Measurements from ENCODE around the gene SCRG1.
A peak's percentile ranks its signal among the peaks of the same experiment; 100 is the strongest.

The SCRG1 gene

GRCh38 chr4:173410079-173410478 lies 11.2 kb upstream of the SCRG1 start:
- no peak for DNase-seq

GRCh38 chr4:173405840-173406606 lies 7.1 kb upstream of the SCRG1 start:
- DNase-seq: no peak

- DNase-seq: no peak
Observed at GRCh38 chr4:173404296-173404865, 5.5 kb upstream of the SCRG1 start.

DNA sequence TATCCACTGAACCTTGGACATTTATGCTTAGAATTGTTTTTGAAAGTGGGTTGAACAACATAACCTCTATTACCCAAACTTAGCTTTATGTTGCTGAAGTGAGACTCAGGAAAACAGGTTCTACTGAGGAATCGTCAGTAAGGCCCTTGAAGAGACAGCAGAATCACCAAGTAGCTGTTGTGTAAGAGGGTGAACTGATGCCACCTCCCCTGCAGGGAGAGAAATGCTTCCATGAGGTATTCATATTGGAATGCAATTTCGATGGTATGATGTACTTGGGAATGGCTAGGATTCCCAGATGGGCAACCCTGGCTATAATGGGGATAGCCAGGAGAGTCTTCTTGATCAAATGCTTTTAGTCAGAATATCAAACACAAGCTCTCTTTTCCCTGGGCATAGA lies 4.1 kb upstream of the SCRG1 start:
- peak; percentile 53 for DNase-seq

DNA sequence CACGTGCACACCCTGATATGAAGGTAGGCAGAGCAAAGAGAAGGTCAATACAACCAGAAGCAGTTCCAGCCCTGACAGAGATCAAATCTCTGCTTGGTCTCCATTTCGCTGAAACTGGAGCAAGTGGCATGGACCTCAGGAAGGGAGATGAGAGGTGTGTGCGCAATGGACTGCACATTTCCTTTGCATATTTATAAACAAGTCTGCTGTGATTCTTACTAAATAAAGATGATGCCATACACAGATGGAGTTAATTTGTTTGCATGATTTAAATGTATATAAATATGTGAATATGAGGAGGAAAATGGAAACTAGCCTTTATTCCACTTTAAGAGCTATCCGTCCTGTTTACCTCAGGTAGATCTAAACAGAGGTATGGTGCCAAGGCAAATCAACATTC lies 2.1 kb upstream of the SCRG1 start:
- no peak for DNase-seq

DNA sequence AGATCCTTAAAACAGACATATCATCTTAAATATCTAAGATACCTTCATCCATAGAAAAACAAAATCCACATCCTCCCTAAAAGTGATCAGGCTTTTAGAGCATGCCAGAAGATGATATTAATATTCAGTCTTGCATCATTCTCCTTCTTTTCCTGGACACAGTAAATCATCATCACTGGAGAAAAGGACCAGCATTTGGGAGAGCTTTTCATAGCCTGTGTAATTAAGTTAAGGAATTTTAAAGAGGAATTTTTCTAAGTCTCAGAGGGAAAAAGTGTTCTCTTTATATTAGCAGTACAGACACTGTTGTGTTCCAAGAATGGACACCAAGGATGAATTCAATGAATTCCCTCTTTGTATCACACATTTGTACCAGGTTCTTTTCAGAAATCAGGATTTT lies 696 bp downstream of the SCRG1 start:
- DNase-seq: peak; percentile 45

GRCh38 chr4:173397604-173398003 lies 1.3 kb downstream of the SCRG1 start:
- no peak for DNase-seq

DNA sequence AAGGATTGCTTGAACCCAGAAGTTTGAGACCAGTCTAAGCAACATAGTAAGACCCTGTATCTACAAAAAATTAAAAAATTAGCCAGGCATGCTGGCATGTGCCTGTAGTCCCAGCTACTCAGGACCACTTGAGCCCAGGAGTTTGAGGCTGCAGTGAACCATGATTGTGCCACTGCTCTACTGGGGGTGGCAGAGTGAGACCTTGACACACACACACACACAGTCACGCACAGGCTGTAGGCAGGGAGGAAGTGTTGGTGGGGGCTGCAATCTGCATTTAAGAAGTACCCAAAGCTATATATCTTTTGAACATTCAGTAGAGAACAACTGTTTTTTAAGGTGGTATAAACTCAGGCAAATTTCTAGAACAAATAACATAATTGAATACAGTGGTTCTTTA lies 7.2 kb downstream of the SCRG1 start:
- DNase-seq: no peak

DNA sequence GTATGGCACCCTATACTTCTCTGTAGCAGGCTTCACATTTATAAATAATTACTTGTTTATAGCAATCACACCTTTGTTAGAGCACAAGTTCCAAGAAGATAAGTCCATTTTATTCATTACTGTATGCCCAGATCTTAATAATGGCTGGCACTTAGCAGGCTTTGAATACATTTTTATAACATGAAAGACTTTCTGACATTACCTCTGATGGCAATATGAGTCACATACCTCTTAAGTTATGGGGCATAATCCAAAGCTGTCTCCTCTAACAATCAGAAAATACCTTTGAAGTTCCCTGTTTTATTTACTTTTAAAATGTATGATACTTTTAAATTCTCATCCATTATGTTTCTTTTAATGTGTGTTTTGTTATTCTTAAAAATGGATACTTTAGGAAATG lies 12.2 kb downstream of the SCRG1 start:
- DNase-seq: no peak

- DNase-seq: no peak
Observed at GRCh38 chr4:173382349-173382748, 16.6 kb downstream of the SCRG1 start.

GRCh38 chr4:173381610-173382009 lies 17.3 kb downstream of the SCRG1 start:
- DNase-seq: no peak

DNA sequence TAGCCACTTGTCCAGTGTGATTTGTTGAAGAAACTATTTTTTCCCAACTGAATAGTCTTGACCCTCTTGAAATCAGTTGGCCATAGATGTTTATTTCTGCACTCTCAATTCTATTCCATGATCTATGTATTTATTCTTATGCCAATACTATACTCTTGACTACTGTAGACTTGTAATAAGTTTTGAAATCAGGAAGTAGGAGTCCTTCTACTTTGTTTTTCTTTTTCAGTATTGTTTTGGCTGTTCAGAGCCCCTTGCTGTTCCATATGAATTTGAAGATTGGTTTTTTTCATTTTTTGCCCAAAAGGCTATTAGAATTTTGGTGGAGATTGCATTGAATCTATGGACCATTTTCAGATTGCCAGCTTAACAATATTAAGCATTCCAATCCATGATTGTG lies 17.9 kb downstream of the SCRG1 start:
- DNase-seq: no peak

- no peak for DNase-seq
Observed at GRCh38 chr4:173379929-173380328, 19.0 kb downstream of the SCRG1 start.

- no peak for DNase-seq
Observed at GRCh38 chr4:173374588-173374987, 24.3 kb downstream of the SCRG1 start.

- peak; percentile 75 for DNase-seq
Observed at GRCh38 chr4:173371292-173372192, 27.4 kb downstream of the SCRG1 start.

GRCh38 chr4:173370477-173371291 lies 28.2 kb downstream of the SCRG1 start, which contains the start of gene SAP30:
Gene SAP30, plus strand, starts transcription at chr4:173370954. Its CDS starts 229 bp downstream, at chr4:173371183.
- peak; percentile 99 for DNase-seq

GRCh38 chr4:173370130-173370476 lies 28.8 kb downstream of the SCRG1 start:
- no peak for DNase-seq

- DNase-seq: peak; percentile 14
Observed at GRCh38 chr4:173367946-173368345, 31.0 kb downstream of the SCRG1 start.

GRCh38 chr4:173367285-173367684 lies 31.6 kb downstream of the SCRG1 start:
- DNase-seq: peak; percentile 6

GRCh38 chr4:173365359-173365996 lies 33.4 kb downstream of the SCRG1 start:
- DNase-seq: no peak

DNA sequence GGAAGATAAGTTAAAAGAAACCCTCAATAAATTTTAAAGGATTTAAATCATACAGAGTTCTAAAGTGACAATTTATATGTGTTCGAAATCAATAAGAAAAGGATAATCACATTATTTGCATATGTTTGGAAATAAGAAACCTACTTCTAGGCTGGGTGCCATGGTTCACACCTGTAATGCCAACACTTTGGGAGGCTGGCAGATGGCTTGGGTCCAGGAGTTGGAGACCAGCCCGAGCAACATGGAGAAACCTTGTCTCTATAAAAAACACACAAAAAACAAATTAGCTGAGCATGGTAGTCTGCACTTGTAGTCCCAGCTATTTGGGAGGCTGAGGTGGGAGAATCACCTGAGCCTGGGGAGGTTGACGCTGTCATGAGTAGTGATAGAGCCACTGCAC lies 36.2 kb downstream of the SCRG1 start:
- no peak for DNase-seq

- DNase-seq: peak; percentile 10
Observed at GRCh38 chr4:173360587-173361221, 38.2 kb downstream of the SCRG1 start.

Measured in fibroblast of skin of right biceps (primary cell).